Mucosa of gallbladder (tissue), 1 donor: ENCODE measurements around the gene CLINT1. TPM values are rescaled to one million over a fixed set of nuclear protein-coding genes. Genes with fewer than 3 reads are reported as not detected.

Experiments
- DNase-seq: peaks from one replicate; pipeline ENCODE4 v3.0.0-alpha.2; 2020; ENCODE audit warnings: low spot score
- total RNA-seq: library from RNA; stranded (reverse); gene quantifications from one replicate; pipeline ENCODE4 v1.2.1, GENCODE V29; 2021
- donor health status: DM: no; HTN: no; CAD: no.

Gene CLINT1
- total RNA-seq, 1 donor from 2014 or later, result 166 TPM

- DNase-seq, result peak; percentile 29
Observed at GRCh38 chr5:157820593-157821252, 38.2 kb downstream of the CLINT1 start.

GRCh38 chr5:157819502-157820115 lies 39.3 kb downstream of the CLINT1 start:
- no peak for DNase-seq

- DNase-seq, result no peak
Observed at GRCh38 chr5:157818368-157818767, 40.6 kb downstream of the CLINT1 start.

- no peak for DNase-seq
Observed at GRCh38 chr5:157817928-157818327, 41.0 kb downstream of the CLINT1 start.

GRCh38 chr5:157817387-157817702 lies 41.6 kb downstream of the CLINT1 start:
- no peak for DNase-seq

GRCh38 chr5:157816682-157817386 lies 42.1 kb downstream of the CLINT1 start:
- no peak for DNase-seq

GRCh38 chr5:157812086-157812485 lies 46.9 kb downstream of the CLINT1 start:
- no peak for DNase-seq

GRCh38 chr5:157808043-157808442 lies 50.9 kb downstream of the CLINT1 start:
- DNase-seq, result no peak

GRCh38 chr5:157802736-157803135 lies 56.2 kb downstream of the CLINT1 start:
- DNase-seq, result no peak

- DNase-seq, result no peak
Observed at GRCh38 chr5:157800137-157800536, 58.8 kb downstream of the CLINT1 start.

GRCh38 chr5:157799578-157799977 lies 59.4 kb downstream of the CLINT1 start:
- DNase-seq, result no peak

- DNase-seq, result no peak
Observed at GRCh38 chr5:157793301-157793700, 65.6 kb downstream of the CLINT1 start.

GRCh38 chr5:157785801-157786200 lies 73.1 kb downstream of the CLINT1 start:
- no peak for DNase-seq

GRCh38 chr5:157779221-157779620 lies 79.7 kb downstream of the CLINT1 start:
- no peak for DNase-seq

- peak; percentile 17 for DNase-seq
Observed at GRCh38 chr5:157778121-157778805, 80.7 kb downstream of the CLINT1 start.

- DNase-seq, result no peak
Observed at GRCh38 chr5:157772127-157772526, 86.8 kb downstream of the CLINT1 start.

GRCh38 chr5:157770665-157771064 lies 88.3 kb downstream of the CLINT1 start:
- DNase-seq, result no peak

GRCh38 chr5:157767689-157768088 lies 91.3 kb downstream of the CLINT1 start:
- no peak for DNase-seq

- DNase-seq, result no peak
Observed at GRCh38 chr5:157766902-157767301, 92.0 kb downstream of the CLINT1 start.

GRCh38 chr5:157766442-157766841 lies 92.5 kb downstream of the CLINT1 start:
- no peak for DNase-seq

GRCh38 chr5:157764531-157764930 lies 94.4 kb downstream of the CLINT1 start:
- DNase-seq, result no peak
